SK-N-SH (cell line): ENCODE results near the gene TIMP2. TPM values are rescaled to one million over a fixed set of nuclear protein-coding genes. Genes with fewer than 3 reads are reported as not detected.
A peak's percentile ranks its signal among the peaks of the same experiment; 100 is the strongest.

Source experiments
- CTCF ChIA-PET: fragments of 300-600, 350-600 bp; formaldehyde crosslinking; extraction: SDS; loops from one replicate; lab custom pipeline; 2021; lab: Yijun Ruan, JAX
- POLR2A ChIA-PET: fragments of 350-600 bp; sonication (Branson Sonifier 250); formaldehyde crosslinking; extraction: SDS; loops from one replicate; lab custom pipeline; 2020; ENCODE audit warnings: antibody characterized with exemption, inconsistent platforms; lab: Yijun Ruan, JAX
- DNase-seq: peaks from one replicate; pipeline ENCODE4 v3.0.0; 2012
- H2AFZ ChIP-seq: fragments of 200-600 bp; sonication (generic); 2 replicates; pipeline ENCODE4 v1.8.1; 2016; ENCODE audit warnings: antibody characterized with exemption, mild to moderate bottlenecking, low read depth
- H3F3A ChIP-seq: fragments of 200-600 bp; sonication (generic); replicated peaks from 2 replicates; pipeline ENCODE3; 2016; ENCODE audit warnings: antibody characterized with exemption, mild to moderate bottlenecking; ENCODE audit not compliant: insufficient read depth
- H3K27ac ChIP-seq, 2 experiments: fragments of 200-500 bp in 1 of 2; fragments of 200-600 bp in 1 of 2; sonication (Bioruptor generic) in 1 of 2; sonication (generic), shearing (Covaris generic) in 1 of 2; 2 replicates each; pipeline versions ENCODE4 v1.5.1 to v1.6.1; 2014 to 2016; ENCODE audit warnings: low read depth in 2 of 2, inconsistent platforms in 1 of 2, low read length in 1 of 2, mild to moderate bottlenecking in 1 of 2, mixed read lengths in 1 of 2
- H3K27me3 ChIP-seq: fragments of 200-600 bp; sonication (generic), shearing (Covaris generic); 2 replicates; pipeline ENCODE4 v1.6.1; 2016; ENCODE audit warnings: mixed run types; ENCODE audit not compliant: insufficient read depth
- H3K36me3 ChIP-seq, 2 experiments: fragments of 200-500 bp in 1 of 2; fragments of 200-600 bp in 1 of 2; sonication (Bioruptor generic) in 1 of 2; sonication (generic) in 1 of 2; replicated peaks in 1 of 2; 2 replicates each; pipeline versions ENCODE3 to v1.5.1; 2014 to 2016; ENCODE audit warnings: low read length in 1 of 2, mild to moderate bottlenecking in 1 of 2; ENCODE audit not compliant: insufficient read depth in 2 of 2, control insufficient read depth in 1 of 2
- H3K4me1 ChIP-seq, 2 experiments: fragments of 200-500 bp in 1 of 2; fragments of 200-600 bp in 1 of 2; sonication (Bioruptor generic) in 1 of 2; sonication (generic), shearing (Covaris generic) in 1 of 2; 2 replicates each; pipeline versions ENCODE4 v1.5.1 to v1.6.1; 2014 to 2016; ENCODE audit warnings: low read depth in 1 of 2, low read length in 1 of 2, mixed run types in 1 of 2; ENCODE audit not compliant: insufficient read depth in 2 of 2, control insufficient read depth in 1 of 2
- H3K4me2 ChIP-seq: fragments of 200-600 bp; sonication (generic), shearing (Covaris generic); 2 replicates; pipeline ENCODE4 v1.6.1; 2017; ENCODE audit warnings: mixed run types
- H3K4me3 ChIP-seq, 2 experiments: fragments of 200-500 bp in 1 of 2; fragments of 200-600 bp in 1 of 2; sonication (Bioruptor generic) in 1 of 2; sonication (generic), shearing (Covaris generic) in 1 of 2; 2 replicates each; pipeline versions ENCODE4 v1.5.1 to v1.8.1; 2014 to 2016; ENCODE audit warnings: low read depth in 2 of 2, inconsistent platforms in 1 of 2, low read length in 1 of 2, mild to moderate bottlenecking in 1 of 2, mixed read lengths in 1 of 2, moderate library complexity in 1 of 2
- H3K79me2 ChIP-seq: fragments of 200-600 bp; sonication (generic); 2 replicates; pipeline ENCODE4 v1.8.1; 2017; ENCODE audit warnings: mild to moderate bottlenecking; ENCODE audit not compliant: insufficient read depth
- H3K9ac ChIP-seq: fragments of 200-600 bp; sonication (generic); 2 replicates; pipeline ENCODE4 v1.6.1; 2017; ENCODE audit warnings: mixed run types
- H3K9me2 ChIP-seq: fragments of 200-600 bp; sonication (generic); 2 replicates; pipeline ENCODE4 v1.6.1; 2017; ENCODE audit warnings: mixed run types
- H3K9me3 ChIP-seq: fragments of 200-600 bp; sonication (generic); 2 replicates; pipeline ENCODE4 v1.6.1; 2017; ENCODE audit warnings: mixed run types, mild to moderate bottlenecking, moderate library complexity
- H4K20me1 ChIP-seq: fragments of 200-600 bp; sonication (generic); 2 replicates; pipeline ENCODE4 v1.6.1; 2017; ENCODE audit warnings: mild to moderate bottlenecking, mixed run types; ENCODE audit not compliant: insufficient read depth
- CHD2 ChIP-seq: fragments of 150-350 bp; IDR thresholded peaks from 2 replicates; pipeline ENCODE4 v1.6.1; 2018; ENCODE audit warnings: low read length; ENCODE audit not compliant: partially characterized antibody
- CTCF ChIP-seq: fragments of 200-600 bp; sonication (generic); IDR thresholded peaks from 2 replicates; pipeline ENCODE4 v1.6.1; 2017; ENCODE audit warnings: antibody characterized with exemption, mild to moderate bottlenecking, moderate library complexity
- EP300 ChIP-seq, 2 experiments: IDR thresholded peaks; 2 replicates each; pipeline versions ENCODE4 v1.4.0 to v1.6.1; 2012; ENCODE audit warnings: borderline replicate concordance in 1 of 2, low read depth in 1 of 2, low read length in 1 of 2
- FOSL2 ChIP-seq: IDR thresholded peaks from 2 replicates; pipeline ENCODE4 v1.4.0; 2012; ENCODE audit warnings: low read depth, mild to moderate bottlenecking, moderate library complexity, borderline replicate concordance
- GABPA ChIP-seq: IDR thresholded peaks from 2 replicates; pipeline ENCODE4 v1.4.0; 2012; ENCODE audit warnings: low read depth, mild to moderate bottlenecking
- GATA2 ChIP-seq: sonication (generic); formaldehyde crosslinking; IDR thresholded peaks from 2 replicates; pipeline ENCODE4 v1.5.0; 2020; ENCODE audit warnings: mild to moderate bottlenecking, missing genetic modification reagents
- JUND ChIP-seq: IDR thresholded peaks from 2 replicates; pipeline ENCODE4 v1.4.0; 2012
- MAX ChIP-seq: IDR thresholded peaks from 2 replicates; pipeline ENCODE4 v1.4.0; 2012; ENCODE audit warnings: low read depth
- NFIC ChIP-seq: IDR thresholded peaks from 2 replicates; pipeline ENCODE4 v1.4.0; 2012; ENCODE audit warnings: borderline replicate concordance
- NRF1 ChIP-seq: IDR thresholded peaks from 2 replicates; pipeline ENCODE4 v1.6.1; 2012; ENCODE audit warnings: low read depth, mild to moderate bottlenecking, low read length
- POLR2AphosphoS5 ChIP-seq: IDR thresholded peaks from 2 replicates; pipeline ENCODE4 v1.6.1; 2012; ENCODE audit warnings: low read depth, low read length
- RCOR1 ChIP-seq: fragments of 150-350 bp; IDR thresholded peaks from 2 replicates; pipeline ENCODE4 v1.6.1; 2017; ENCODE audit warnings: antibody characterized with exemption, low read length
- REST ChIP-seq: IDR thresholded peaks from 2 replicates; pipeline ENCODE4 v1.6.1; 2012; ENCODE audit warnings: mild to moderate bottlenecking, low read depth, low read length, moderate library complexity
- RFX5 ChIP-seq: IDR thresholded peaks from 2 replicates; pipeline ENCODE4 v1.6.1; 2012; ENCODE audit warnings: mild to moderate bottlenecking, improper control_type of control experiment, low read length
- SIN3A ChIP-seq: IDR thresholded peaks from 2 replicates; pipeline ENCODE4 v1.6.1; 2012; ENCODE audit warnings: low read depth, mild to moderate bottlenecking, low read length, moderate library complexity, borderline replicate concordance
- TCF12 ChIP-seq: IDR thresholded peaks from 2 replicates; pipeline ENCODE4 v1.4.0; 2012
- YY1 ChIP-seq: IDR thresholded peaks from 2 replicates; pipeline ENCODE4 v1.4.0; 2012; ENCODE audit warnings: low read depth, mild to moderate bottlenecking
- WGBS: methylation state at CpG from one replicate; pipeline ENCODE4 v1.1.6; 2017; ENCODE audit warnings: low lambda C conversion rate; 5-methylcytosine and 5-hydroxymethylcytosine counted together
- polyA plus RNA-seq, 3 experiments: library from polyadenylated mRNA; depleted of rRNA; stranded (reverse); fragments of >200 nt; gene quantifications; 2 replicates each; pipeline ENCODE4 v1.2.3, GENCODE V29; 2012

TIMP2 gene
- polyA plus RNA-seq, 1 of the 3 experiments (the other 2 are of a cell fraction): 441 TPM

- 89% methylated on average over 14 of the region's 14 CpGs for WGBS
- no peak overlapping the region for H3K4me3 ChIP-seq
- H2AFZ ChIP-seq: no peak overlapping the region
- peak overlapping the region; percentile 71 to 82 for H3K27ac ChIP-seq
- H3K9me2 ChIP-seq: no peaks in the 10 kb centered on the region
- no peak overlapping the region for H3K9ac ChIP-seq
- H3K4me1 ChIP-seq: peaks cover 22 to 23% of the 10 kb centered on the region in 2 experiments; a peak in 3 of 4 replicates
- no peak for DNase-seq
- POLR2A ChIA-PET: no interaction called here
- H3K27me3 ChIP-seq: no peaks in the 10 kb centered on the region
- H3K4me2 ChIP-seq: peak overlapping the region; percentile 18; the same call in 1 of the 2 replicates
- H3K9me3 ChIP-seq: no peaks in the 10 kb centered on the region
- peak; percentile 57 for TF ChIP-seq CTCF
- no peak for TF ChIP-seq YY1
- H3F3A ChIP-seq: peaks cover 26% of the 10 kb centered on the region
- peaks cover 48% of the 10 kb centered on the region for H3K79me2 ChIP-seq
- peaks cover 18% of the 10 kb centered on the region; the same call in 1 of the 2 replicates for H4K20me1 ChIP-seq
- H3K36me3 ChIP-seq: peaks cover 54 to 76% of the 10 kb centered on the region in 2 experiments
- CTCF ChIA-PET: interaction anchor here (0.9 to 2.3 kb wide), 7 partner anchors 10 to 326 kb away, joined by 3 to 9 read pairs (median 4); no protein-coding TSS in a partner anchor
Measured at GRCh38 chr17:78823282-78824046, 101.7 kb downstream of the TIMP2 start.

GRCh38 chr17:78822552-78822951, 102.6 kb downstream of the TIMP2 start:
- H3K9me2 ChIP-seq: no peaks in the 10 kb centered on the region
- TF ChIP-seq POLR2AphosphoS5: peak; percentile 79; the same call in 1 of the 2 replicates
- peak; percentile 78 for TF ChIP-seq NFIC
- no peak for TF ChIP-seq GATA2 (CRISPR knock-in tag)
- TF ChIP-seq RCOR1: peak; percentile 45; the same call in 1 of the 2 replicates
- TF ChIP-seq RFX5: no peak
- no peak for TF ChIP-seq GABPA
- peak; percentile 81 for TF ChIP-seq MAX
- peak; percentile 25 to 44; a peak in 1 of 4 replicates for TF ChIP-seq EP300 (IDR thresholded peaks at IDR 0.05; ENCODE audit: borderline replicate concordance in 1 of 2, low read depth in 1 of 2, low read length in 1 of 2)
- TF ChIP-seq FOSL2: peak; percentile 92
- no peak for TF ChIP-seq CTCF
- peak; percentile 80 for TF ChIP-seq JUND
- peak; percentile 7 for TF ChIP-seq CHD2
- peak; percentile 62 for TF ChIP-seq NRF1
- peak; percentile 41; the same call in 1 of the 2 replicates for TF ChIP-seq REST
- 0 out of 2 replicates have a peak, but pooled peaks have one; percentile 34 for TF ChIP-seq SIN3A
- peak; percentile 95 for TF ChIP-seq TCF12
- WGBS: 40% methylated on average over 11 of the region's 14 CpGs
- no peaks in the 10 kb centered on the region for H3K27me3 ChIP-seq
- H3K27ac ChIP-seq: peak overlapping the region; percentile 71 to 82
- DNase-seq: peak; percentile 69
- H3F3A ChIP-seq: peaks cover 26% of the 10 kb centered on the region
- H3K4me2 ChIP-seq: peak overlapping the region; percentile 18; the same call in 1 of the 2 replicates
- no peaks in the 10 kb centered on the region for H3K9me3 ChIP-seq
- H2AFZ ChIP-seq: no peak overlapping the region
- POLR2A ChIA-PET: no interaction called here
- CTCF ChIA-PET: interaction anchor here (0.6 to 2.3 kb wide), 9 partner anchors 11 to 326 kb away, joined by 3 to 9 read pairs (median 3); partner anchors contain the start of gene USP36
- peaks cover 12% of the 10 kb centered on the region; the same call in 1 of the 2 replicates for H4K20me1 ChIP-seq
- no peak overlapping the region; the same call in 1 of the 2 replicates for H3K9ac ChIP-seq
- peaks cover 22 to 23% of the 10 kb centered on the region in 2 experiments; a peak in 3 of 4 replicates for H3K4me1 ChIP-seq
- peaks cover 41% of the 10 kb centered on the region for H3K79me2 ChIP-seq
- H3K36me3 ChIP-seq: peaks cover 54 to 75% of the 10 kb centered on the region in 2 experiments
- no peak overlapping the region for H3K4me3 ChIP-seq
